Endodermal cell (in vitro differentiated cells): ENCODE data around the gene PEBP1. TPM values are rescaled to one million over a fixed set of nuclear protein-coding genes. Genes with fewer than 3 reads are reported as not detected.

Experiments
- DNase-seq: peaks from one replicate; pipeline ENCODE4 v3.0.0-alpha.2; 2017
- H3K27ac ChIP-seq: 2 replicates; pipeline ENCODE4 v1.5.1; 2013; ENCODE audit warnings: mild to moderate bottlenecking, low read depth, low read length, moderate library complexity
- H3K27me3 ChIP-seq: 2 replicates; pipeline ENCODE4 v1.6.1; 2013; ENCODE audit warnings: mild to moderate bottlenecking, low read length, moderate library complexity; ENCODE audit not compliant: insufficient read depth, control insufficient read depth, poor library complexity, severe bottlenecking
- H3K36me3 ChIP-seq: 2 replicates; pipeline ENCODE4 v1.7.0; 2013; ENCODE audit warnings: mild to moderate bottlenecking, low read length, moderate library complexity; ENCODE audit not compliant: control insufficient read depth, insufficient read depth
- H3K4me1 ChIP-seq: one replicate; pipeline ENCODE4 v1.7.0; 2013; ENCODE audit warnings: low read length; ENCODE audit not compliant: control insufficient read depth, insufficient read depth
- H3K4me3 ChIP-seq: 2 replicates; pipeline ENCODE4 v1.5.1; 2013; ENCODE audit warnings: mild to moderate bottlenecking, low read length, moderate library complexity
- H3K9ac ChIP-seq: 2 replicates; pipeline ENCODE4 v1.6.1; 2013; ENCODE audit warnings: mild to moderate bottlenecking, low read length, moderate library complexity; ENCODE audit not compliant: poor library complexity, severe bottlenecking; ENCODE audit errors: extremely low read depth
- H3K9me3 ChIP-seq: 2 replicates; pipeline ENCODE4 v1.6.1; 2013; ENCODE audit warnings: mild to moderate bottlenecking, low read length, moderate library complexity; ENCODE audit not compliant: control insufficient read depth
- H3K27ac Mint-ChIP-seq: 2 replicates; pipeline ENCODE4 v1.8.0; 2020; ENCODE audit warnings: mixed read lengths
- H3K27me3 Mint-ChIP-seq: 2 replicates; pipeline ENCODE4 v1.8.0; 2021; ENCODE audit warnings: mild to moderate bottlenecking, mixed read lengths; ENCODE audit not compliant: insufficient read depth
- H3K36me3 Mint-ChIP-seq: 2 replicates; pipeline ENCODE4 v1.8.0; 2020; ENCODE audit warnings: low read depth, mixed read lengths
- H3K4me1 Mint-ChIP-seq: 2 replicates; pipeline ENCODE4 v1.8.0; 2020; ENCODE audit warnings: mixed read lengths
- H3K4me3 Mint-ChIP-seq: 2 replicates; pipeline ENCODE4 v1.8.0; 2020; ENCODE audit warnings: mild to moderate bottlenecking, moderate library complexity, mixed read lengths
- H3K9me3 Mint-ChIP-seq: 2 replicates; pipeline ENCODE4 v1.8.0; 2020; ENCODE audit warnings: mild to moderate bottlenecking, mixed read lengths
- WGBS, 2 experiments: methylation state at CpG; one replicate each; pipeline versions ENCODE4 v1.1.5 to v1.1.7; 2013; ENCODE audit warnings: missing lambda C conversion rate in 2 of 2, mixed read lengths in 1 of 2; ENCODE audit not compliant: insufficient coverage in 1 of 2, insufficient read length in 1 of 2; 5-methylcytosine and 5-hydroxymethylcytosine counted together
- total RNA-seq, 2 donors: library from RNA; stranded (reverse); fragmentation: NEBNext Ultra II Directional in 1 of 2; extraction: Animal tissue kit (Norgen Biotek cat#: 25700) in 1 of 2; gene quantifications; 2 replicates in 1 of 2; 3 replicates in 1 of 2; pipeline ENCODE4 v1.2.1, GENCODE V29; 2021
- TF ChIP-seq, protein P1 (sequence below): fragments of 200-600 bp; sonication (generic); conservative IDR thresholded peaks from 2 replicates; pipeline ENCODE4 v1.5.0; 2021; ENCODE audit warnings: antibody characterized with exemption, mild to moderate bottlenecking

PEBP1 gene
- total RNA-seq, 2 donors from 2014 or later = 153 to 158 TPM

DNA sequence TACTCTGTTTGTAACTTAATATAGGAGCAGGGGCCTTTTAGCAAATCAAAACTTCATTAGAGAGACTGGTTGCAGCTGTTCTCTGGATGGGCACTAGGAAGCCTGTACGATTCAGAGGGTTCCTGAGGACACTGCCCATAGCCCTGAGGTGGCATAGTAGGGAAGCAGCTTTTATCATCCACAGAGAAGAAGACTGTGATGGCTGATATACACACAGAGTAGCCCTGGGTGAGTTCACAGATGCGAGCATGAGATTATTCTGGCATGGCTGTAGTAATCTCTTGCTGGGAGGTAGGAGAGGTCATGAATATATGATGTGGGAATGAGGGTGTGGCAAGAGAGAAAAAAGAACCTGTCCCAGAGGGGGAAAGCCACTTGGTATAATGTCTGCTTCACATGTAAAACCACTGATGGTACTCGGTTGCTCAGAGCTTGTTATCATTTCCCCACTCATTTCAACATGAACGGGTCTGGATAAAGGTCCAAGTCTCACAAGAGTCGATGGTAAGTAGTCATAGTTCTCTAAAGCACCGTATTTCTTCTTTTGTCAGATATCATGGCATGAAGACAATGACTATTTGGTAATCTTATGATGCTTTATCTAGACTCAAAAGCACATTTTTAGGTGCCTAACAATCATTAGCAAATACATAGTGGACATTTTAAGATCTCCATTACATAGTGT lies 52.0 kb downstream of the PEBP1 start:
- Mint-ChIP-seq H3K27me3 (no peaks in the 10 kb centered on the region), H3K27ac (no peak overlapping the region), H3K9me3 (no peaks in the 10 kb centered on the region), H3K36me3 (peaks cover 2% of the 10 kb centered on the region), H3K4me1 (peaks cover 10% of the 10 kb centered on the region), H3K4me3 (no peak overlapping the region)
- DNase-seq = no peak
- H3K27ac ChIP-seq = no peak overlapping the region
- 90 to 97% methylated on average over 6 of the region's 6 CpGs for WGBS, 2 experiments
- no peaks in the 10 kb centered on the region for H3K9me3 ChIP-seq
- no peaks in the 10 kb centered on the region for H3K27me3 ChIP-seq
- no peaks in the 10 kb centered on the region for H3K36me3 ChIP-seq
- TF ChIP-seq, protein P1, sequence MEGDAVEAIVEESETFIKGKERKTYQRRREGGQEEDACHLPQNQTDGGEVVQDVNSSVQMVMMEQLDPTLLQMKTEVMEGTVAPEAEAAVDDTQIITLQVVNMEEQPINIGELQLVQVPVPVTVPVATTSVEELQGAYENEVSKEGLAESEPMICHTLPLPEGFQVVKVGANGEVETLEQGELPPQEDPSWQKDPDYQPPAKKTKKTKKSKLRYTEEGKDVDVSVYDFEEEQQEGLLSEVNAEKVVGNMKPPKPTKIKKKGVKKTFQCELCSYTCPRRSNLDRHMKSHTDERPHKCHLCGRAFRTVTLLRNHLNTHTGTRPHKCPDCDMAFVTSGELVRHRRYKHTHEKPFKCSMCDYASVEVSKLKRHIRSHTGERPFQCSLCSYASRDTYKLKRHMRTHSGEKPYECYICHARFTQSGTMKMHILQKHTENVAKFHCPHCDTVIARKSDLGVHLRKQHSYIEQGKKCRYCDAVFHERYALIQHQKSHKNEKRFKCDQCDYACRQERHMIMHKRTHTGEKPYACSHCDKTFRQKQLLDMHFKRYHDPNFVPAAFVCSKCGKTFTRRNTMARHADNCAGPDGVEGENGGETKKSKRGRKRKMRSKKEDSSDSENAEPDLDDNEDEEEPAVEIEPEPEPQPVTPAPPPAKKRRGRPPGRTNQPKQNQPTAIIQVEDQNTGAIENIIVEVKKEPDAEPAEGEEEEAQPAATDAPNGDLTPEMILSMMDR = no peak
- H3K4me3 ChIP-seq = no peak overlapping the region
- peaks cover 4% of the 10 kb centered on the region for H3K4me1 ChIP-seq
- no peak overlapping the region for H3K9ac ChIP-seq

DNA sequence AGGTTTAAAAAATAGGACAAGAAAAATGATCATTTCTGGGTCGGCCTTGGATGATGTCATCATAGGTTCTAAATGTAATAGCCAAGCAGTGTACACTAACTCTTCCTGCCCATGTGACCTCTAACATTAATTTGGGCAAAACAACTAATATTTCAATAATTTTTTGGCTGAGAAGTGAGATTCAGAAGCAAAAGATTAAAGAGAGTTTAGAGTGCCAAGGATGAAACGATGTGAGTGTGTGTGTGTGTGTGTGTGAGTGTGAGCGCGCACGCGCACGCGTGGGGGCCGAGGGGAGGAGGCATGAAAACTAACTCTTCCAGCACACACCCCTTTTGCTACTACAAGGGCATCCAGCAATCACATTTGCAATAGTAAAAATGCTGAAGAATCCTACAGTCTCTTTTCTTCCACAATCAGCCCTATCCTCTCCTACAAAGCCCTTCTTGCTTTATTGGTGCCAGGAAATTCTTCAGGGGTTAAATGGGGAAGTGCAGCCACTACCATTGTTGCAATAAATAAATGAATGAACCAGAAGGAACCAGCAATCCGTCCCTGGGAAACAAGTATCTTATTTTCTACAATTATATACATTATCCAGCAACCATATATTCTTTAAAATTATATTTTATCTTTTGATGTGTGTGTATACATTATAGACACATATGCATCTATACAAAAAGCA lies 52.9 kb downstream of the PEBP1 start:
- no peaks in the 10 kb centered on the region for H3K36me3 ChIP-seq
- DNase-seq = no peak
- H3K27me3 ChIP-seq = no peaks in the 10 kb centered on the region
- 91 to 100% methylated on average over 1 to 5 of the region's 10 CpGs for WGBS, 2 experiments
- H3K27ac ChIP-seq = peak overlapping the region; percentile 22
- peaks cover 2% of the 10 kb centered on the region for H3K36me3 Mint-ChIP-seq
- no peak overlapping the region for H3K9ac ChIP-seq
- peaks cover 4% of the 10 kb centered on the region for H3K4me1 ChIP-seq
- H3K4me3 Mint-ChIP-seq = no peak overlapping the region
- peaks cover 10% of the 10 kb centered on the region for H3K4me1 Mint-ChIP-seq
- H3K27me3 Mint-ChIP-seq = no peaks in the 10 kb centered on the region
- H3K4me3 ChIP-seq = no peak overlapping the region
- TF ChIP-seq, protein P1 = no peak
- no peaks in the 10 kb centered on the region for H3K9me3 ChIP-seq
- no peaks in the 10 kb centered on the region for H3K9me3 Mint-ChIP-seq
- H3K27ac Mint-ChIP-seq = no peak overlapping the region

DNA sequence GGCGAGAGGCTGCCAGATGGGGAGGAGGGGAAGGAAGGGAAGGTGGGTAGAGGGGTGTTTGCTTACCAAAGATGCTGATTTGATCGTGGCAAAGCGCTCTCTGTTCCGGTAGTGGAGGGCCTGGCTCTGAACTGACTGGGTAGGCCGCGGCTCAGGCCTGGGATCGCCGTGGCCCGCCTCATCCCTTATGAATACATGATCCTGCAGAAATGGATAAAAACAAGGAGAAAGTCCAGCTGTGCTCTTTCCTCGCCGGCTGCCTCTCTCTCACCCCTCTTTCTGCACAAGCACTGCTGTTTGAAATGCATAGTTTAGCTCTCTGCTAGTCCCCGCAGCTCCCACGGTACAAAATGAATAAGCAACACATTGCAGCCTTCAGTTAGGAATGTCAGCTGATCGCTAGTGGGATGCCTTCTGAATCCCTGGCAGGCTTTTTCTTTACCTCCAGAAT lies 53.8 kb downstream of the PEBP1 start:
- H3K27ac Mint-ChIP-seq = peak overlapping the region; percentile 76
- Histone ChIP-seq H3K4me3 (peak overlapping the region; percentile 7), H3K27me3 (no peaks in the 10 kb centered on the region), H3K4me1 (peaks cover 4% of the 10 kb centered on the region), H3K9ac (no peak overlapping the region), H3K9me3 (no peaks in the 10 kb centered on the region), H3K27ac (peak overlapping the region; percentile 97), H3K36me3 (no peaks in the 10 kb centered on the region)
- no peaks in the 10 kb centered on the region for H3K27me3 Mint-ChIP-seq
- no peaks in the 10 kb centered on the region for H3K9me3 Mint-ChIP-seq
- peak overlapping the region; percentile 5 for H3K4me3 Mint-ChIP-seq
- H3K4me1 Mint-ChIP-seq = peaks cover 15% of the 10 kb centered on the region
- TF ChIP-seq, protein P1 = no peak
- H3K36me3 Mint-ChIP-seq = peaks cover 6% of the 10 kb centered on the region
- peak; percentile 83 for DNase-seq
- 18 to 45% methylated on average over 7 to 14 of the region's 14 CpGs for WGBS, 2 experiments
